Fibroblast of villous mesenchyme (primary cell): Measurements from ENCODE around the gene BIN1. TPM values are rescaled to one million over a fixed set of nuclear protein-coding genes. Genes with fewer than 3 reads are reported as not detected.

Experiments
- DNase-seq: peaks from one replicate; pipeline ENCODE4 v3.0.0-alpha.2; 2010; ENCODE audit warnings: low read depth
- H3K4me3 ChIP-seq: 2 replicates; pipeline ENCODE4 v1.5.1; 2011; ENCODE audit warnings: low read depth, mild to moderate bottlenecking, low read length
- CTCF ChIP-seq: IDR thresholded peaks from 2 replicates; pipeline ENCODE4 v1.5.1; 2012; ENCODE audit warnings: low read depth, mild to moderate bottlenecking, low read length; ENCODE audit not compliant: insufficient read depth
- total RNA-seq: library from RNA; depleted of rRNA; stranded (reverse); fragments of >200 nt; gene quantifications from 2 replicates; pipeline ENCODE4 v1.2.3, GENCODE V29; 2012

Gene BIN1
- total RNA-seq, 1 donor, result 75.6 TPM

- no peak for TF ChIP-seq CTCF
Observed at GRCh38 chr2:127076924-127077323, 30.0 kb downstream of the BIN1 start.

GRCh38 chr2:127076290-127076689 lies 30.7 kb downstream of the BIN1 start:
- no peak for TF ChIP-seq CTCF
- no peak for DNase-seq
- H3K4me3 ChIP-seq, result no peak overlapping the region

More at GRCh38 chr2:127076924-127077323, 30.0 kb downstream of the BIN1 start:
- H3K4me3 ChIP-seq, result no peak overlapping the region
- DNase-seq, result no peak

- TF ChIP-seq CTCF, result no peak
- DNase-seq, result no peak
- H3K4me3 ChIP-seq, result no peak overlapping the region
Observed at GRCh38 chr2:127075821-127076220, 31.1 kb downstream of the BIN1 start.

- no peak for DNase-seq
- H3K4me3 ChIP-seq, result no peak overlapping the region
- no peak for TF ChIP-seq CTCF
Observed at GRCh38 chr2:127074936-127075335, 32.0 kb downstream of the BIN1 start.

- TF ChIP-seq CTCF, result no peak
- DNase-seq, result no peak
- no peak overlapping the region for H3K4me3 ChIP-seq
Observed at GRCh38 chr2:127074358-127074757, 32.6 kb downstream of the BIN1 start.

- no peak for TF ChIP-seq CTCF
- DNase-seq, result peak; percentile 54
- no peak overlapping the region for H3K4me3 ChIP-seq
Observed at GRCh38 chr2:127072970-127073369, 34.0 kb downstream of the BIN1 start.

GRCh38 chr2:127072396-127072795 lies 34.6 kb downstream of the BIN1 start:
- no peak overlapping the region for H3K4me3 ChIP-seq
- DNase-seq, result peak; percentile 32
- TF ChIP-seq CTCF, result peak; percentile 23
